ENCODE results near the gene DIAPH3. TPM values are rescaled to one million over a fixed set of nuclear protein-coding genes. Genes with fewer than 3 reads are reported as not detected.

Gene DIAPH3
- polyA plus RNA-seq, 1 of the 3 experiments (the other 2 are of a cell fraction): 5.4 TPM

- WGBS (ENCODE audit: low lambda C conversion rate): 77% methylated on average over 5 of the region's 5 CpGs
- no peaks in the 10 kb centered on the region for H3K36me3 ChIP-seq (replicated peaks in 1 of 2; ENCODE audit: control insufficient read depth in 1 of 2, insufficient read depth in 2 of 2, low read length in 1 of 2)
- H2AFZ ChIP-seq (ENCODE audit: low read depth): no peak overlapping the region
- no peaks in the 10 kb centered on the region for H3K9me2 ChIP-seq
- no peaks in the 10 kb centered on the region for H4K20me1 ChIP-seq (ENCODE audit: insufficient read depth)
- H3K79me2 ChIP-seq (ENCODE audit: insufficient read depth): no peaks in the 10 kb centered on the region
- no peaks in the 10 kb centered on the region for H3K9me3 ChIP-seq
- no peak for TF ChIP-seq CHD2 (IDR thresholded peaks at IDR 0.05; ENCODE audit: low read length, partially characterized antibody)
- TF ChIP-seq JUND (IDR thresholded peaks at IDR 0.05): no peak
- no peak for TF ChIP-seq SMC3 (IDR thresholded peaks at IDR 0.05; ENCODE audit: low read depth, low read length)
- TF ChIP-seq RXRA (IDR thresholded peaks at IDR 0.05; ENCODE audit: borderline replicate concordance, low read depth): no peak
- no peak for TF ChIP-seq NFIC (IDR thresholded peaks at IDR 0.05; ENCODE audit: borderline replicate concordance)
- TF ChIP-seq IRF3 (IDR thresholded peaks at IDR 0.05; ENCODE audit: low read depth, low read length): no peak
- TF ChIP-seq EZH2phosphoT487 (IDR thresholded peaks at IDR 0.05; ENCODE audit: borderline replicate concordance, low read depth): no peak
- no peak for TF ChIP-seq NRF1 (IDR thresholded peaks at IDR 0.05; ENCODE audit: low read depth, low read length)
- no peak for TF ChIP-seq PBX3 (IDR thresholded peaks at IDR 0.05)
- no peak for TF ChIP-seq CTCF (IDR thresholded peaks at IDR 0.05)
- no peak for TF ChIP-seq MAX (IDR thresholded peaks at IDR 0.05; ENCODE audit: low read depth)
- H3K4me2 ChIP-seq: no peak overlapping the region
- H3K9ac ChIP-seq: no peak overlapping the region
- no peak overlapping the region for H3K27ac ChIP-seq (ENCODE audit: low read depth in 2 of 2, low read length in 1 of 2)
- no peaks in the 10 kb centered on the region for H3K27me3 ChIP-seq (ENCODE audit: insufficient read depth)
- POLR2A ChIA-PET: no interaction called here
- peaks cover 0 to 4% of the 10 kb centered on the region in 2 experiments; a peak in 1 of 4 replicates for H3K4me1 ChIP-seq (ENCODE audit: control insufficient read depth in 1 of 2, insufficient read depth in 2 of 2, low read depth in 1 of 2, low read length in 1 of 2)
- DNase-seq: no peak
- H3F3A ChIP-seq (replicated peaks; ENCODE audit: insufficient read depth): no peaks in the 10 kb centered on the region
- CTCF ChIA-PET: no interaction called here
- H3K4me3 ChIP-seq (ENCODE audit: low read depth in 2 of 2, low read length in 1 of 2): no peak overlapping the region
These were observed 512.2 kb downstream of the DIAPH3 start for GRCh38 chr13:59651479-59651878.

GRCh38 chr13:59643906-59644626, 519.7 kb downstream of the DIAPH3 start:
- Histone ChIP-seq H2AFZ (ENCODE audit: low read depth) (no peak overlapping the region), H3K9me2 (no peaks in the 10 kb centered on the region), H3K27ac (ENCODE audit: low read depth in 2 of 2, low read length in 1 of 2) (peak overlapping the region in 1 of 2 experiments; percentile 99; a peak in 2 of 4 replicates), H3K9me3 (no peaks in the 10 kb centered on the region), H4K20me1 (ENCODE audit: insufficient read depth) (no peaks in the 10 kb centered on the region), H3K79me2 (ENCODE audit: insufficient read depth) (no peaks in the 10 kb centered on the region), H3F3A (replicated peaks; ENCODE audit: insufficient read depth) (no peaks in the 10 kb centered on the region), H3K36me3 (replicated peaks in 1 of 2; ENCODE audit: control insufficient read depth in 1 of 2, insufficient read depth in 2 of 2, low read length in 1 of 2) (no peaks in the 10 kb centered on the region), H3K27me3 (ENCODE audit: insufficient read depth) (no peaks in the 10 kb centered on the region), H3K4me3 (ENCODE audit: low read depth in 2 of 2, low read length in 1 of 2) (peak overlapping the region in 1 of 2 experiments; percentile 2; a peak in 1 of 4 replicates), H3K4me1 (ENCODE audit: control insufficient read depth in 1 of 2, insufficient read depth in 2 of 2, low read depth in 1 of 2, low read length in 1 of 2) (peaks cover 0 to 36% of the 10 kb centered on the region in 2 experiments; a peak in 3 of 4 replicates), H3K4me2 (no peak overlapping the region), H3K9ac (no peak overlapping the region)
- ChIA-PET CTCF (interaction anchor here (0.8 to 1.2 kb wide), 3 partner anchors 34 to 141 kb away, joined by 3 read pairs; no protein-coding TSS in a partner anchor), POLR2A (no interaction called here)
- no peak for DNase-seq
- WGBS (ENCODE audit: low lambda C conversion rate): 27% methylated on average over 3 of the region's 3 CpGs
- TF ChIP-seq MAX (IDR thresholded peaks at IDR 0.05; ENCODE audit: low read depth) (no peak), NRF1 (IDR thresholded peaks at IDR 0.05; ENCODE audit: low read depth, low read length) (no peak), PBX3 (IDR thresholded peaks at IDR 0.05) (no peak), SMC3 (IDR thresholded peaks at IDR 0.05; ENCODE audit: low read depth, low read length) (no peak), ZBTB33 (IDR thresholded peaks at IDR 0.05; ENCODE audit: borderline replicate concordance, low read depth) (no peak), RCOR1 (IDR thresholded peaks at IDR 0.05; ENCODE audit: low read length) (no peak), EP300 (IDR thresholded peaks at IDR 0.05; ENCODE audit: borderline replicate concordance in 1 of 2, low read depth in 1 of 2, low read length in 1 of 2) (no peak), GABPA (IDR thresholded peaks at IDR 0.05; ENCODE audit: low read depth) (no peak), YY1 (IDR thresholded peaks at IDR 0.05; ENCODE audit: low read depth) (no peak)

All from SK-N-SH (cell line).